ENCODE results near the gene ITGAV.
A peak's percentile ranks its signal among the peaks of the same experiment; 100 is the strongest.

ITGAV gene

GRCh38 chr2:186639939-186640338 is 50.1 kb downstream of the ITGAV start:
- H3K27me3 ChIP-seq (replicated peaks; ENCODE audit: control insufficient read depth, insufficient read depth, low read length): no peaks in the 10 kb centered on the region
- no peak overlapping the region for H3K4me3 ChIP-seq (replicated peaks; ENCODE audit: low read depth, low read length)
- no peak for TF ChIP-seq CTCF (IDR thresholded peaks at IDR 0.05; ENCODE audit: insufficient read depth, low read length, poor library complexity, severe bottlenecking)
- H3K36me3 ChIP-seq (ENCODE audit: control insufficient read depth, insufficient read depth, low read length): no peaks in the 10 kb centered on the region; the same call in none of the 2 replicates
- peak; percentile 10 for DNase-seq (ENCODE audit: extremely low read depth, insufficient read length)

GRCh38 chr2:186641132-186641806 is 51.4 kb downstream of the ITGAV start:
- DNase-seq (ENCODE audit: extremely low read depth, insufficient read length): no peak
- no peaks in the 10 kb centered on the region; the same call in none of the 2 replicates for H3K36me3 ChIP-seq (ENCODE audit: control insufficient read depth, insufficient read depth, low read length)
- no peak for TF ChIP-seq CTCF (IDR thresholded peaks at IDR 0.05; ENCODE audit: insufficient read depth, low read length, poor library complexity, severe bottlenecking)
- H3K4me3 ChIP-seq (replicated peaks; ENCODE audit: low read depth, low read length): no peak overlapping the region
- no peaks in the 10 kb centered on the region for H3K27me3 ChIP-seq (replicated peaks; ENCODE audit: control insufficient read depth, insufficient read depth, low read length)

- no peaks in the 10 kb centered on the region for H3K27me3 ChIP-seq (replicated peaks; ENCODE audit: control insufficient read depth, insufficient read depth, low read length)
- DNase-seq (ENCODE audit: extremely low read depth, insufficient read length): no peak
- peak; percentile 69 for TF ChIP-seq CTCF (IDR thresholded peaks at IDR 0.05; ENCODE audit: insufficient read depth, low read length, poor library complexity, severe bottlenecking)
- no peaks in the 10 kb centered on the region; the same call in none of the 2 replicates for H3K36me3 ChIP-seq (ENCODE audit: control insufficient read depth, insufficient read depth, low read length)
- no peak overlapping the region for H3K4me3 ChIP-seq (replicated peaks; ENCODE audit: low read depth, low read length)
Observed at GRCh38 chr2:186641807-186642321, 52.0 kb downstream of the ITGAV start.

- Histone ChIP-seq H3K36me3 (ENCODE audit: control insufficient read depth, insufficient read depth, low read length) (no peaks in the 10 kb centered on the region; the same call in none of the 2 replicates), H3K27me3 (replicated peaks; ENCODE audit: control insufficient read depth, insufficient read depth, low read length) (no peaks in the 10 kb centered on the region), H3K4me3 (replicated peaks; ENCODE audit: low read depth, low read length) (no peak overlapping the region)
- DNase-seq (ENCODE audit: extremely low read depth, insufficient read length): no peak
- no peak for TF ChIP-seq CTCF (IDR thresholded peaks at IDR 0.05; ENCODE audit: insufficient read depth, low read length, poor library complexity, severe bottlenecking)
Observed at GRCh38 chr2:186644791-186645190, 54.9 kb downstream of the ITGAV start.

- TF ChIP-seq CTCF (IDR thresholded peaks at IDR 0.05; ENCODE audit: insufficient read depth, low read length, poor library complexity, severe bottlenecking): no peak
- H3K27me3 ChIP-seq (replicated peaks; ENCODE audit: control insufficient read depth, insufficient read depth, low read length): no peaks in the 10 kb centered on the region
- no peak for DNase-seq (ENCODE audit: extremely low read depth, insufficient read length)
- H3K36me3 ChIP-seq (ENCODE audit: control insufficient read depth, insufficient read depth, low read length): no peaks in the 10 kb centered on the region; the same call in none of the 2 replicates
- H3K4me3 ChIP-seq (replicated peaks; ENCODE audit: low read depth, low read length): no peak overlapping the region
Observed at GRCh38 chr2:186645999-186646398, 56.1 kb downstream of the ITGAV start.

Measured in GM06990 (cell line).